Fibroblast of skin of right quadriceps (primary cell): ENCODE measurements around the gene KRT38.

Source experiments
- DNase-seq: peaks from one replicate; pipeline ENCODE4 v3.0.0-alpha.2; 2013

The KRT38 gene

GRCh38 chr17:41440531-41441033 is at the start of gene KRT38:
Gene KRT38, minus strand, starts transcription at chr17:41440983. Its CDS starts 62 bp downstream, at chr17:41440921.
- no peak for DNase-seq

- no peak for DNase-seq
Observed at GRCh38 chr17:41489531-41489930, 48.7 kb upstream of the KRT38 start, which contains the start of gene KRT36. Gene KRT36, minus strand, starts transcription at chr17:41489910. Its CDS starts 46 bp downstream, at chr17:41489864.

GRCh38 chr17:41486809-41487530 is 46.2 kb upstream of the KRT38 start:
- no peak for DNase-seq

GRCh38 chr17:41486316-41486715 is 45.5 kb upstream of the KRT38 start:
- DNase-seq: no peak

- DNase-seq: no peak
Observed at GRCh38 chr17:41484920-41485904, 44.4 kb upstream of the KRT38 start.

GRCh38 chr17:41483991-41484826 is 43.4 kb upstream of the KRT38 start:
- no peak for DNase-seq

- DNase-seq: no peak
Observed at GRCh38 chr17:41483531-41483930, 42.7 kb upstream of the KRT38 start.

GRCh38 chr17:41481036-41481435 is 40.3 kb upstream of the KRT38 start, which contains the start of gene KRT35:
Gene KRT35, minus strand, starts transcription at chr17:41481151. Its CDS starts 54 bp downstream, at chr17:41481097.
- no peak for DNase-seq

GRCh38 chr17:41480581-41480980 is 39.8 kb upstream of the KRT38 start:
- no peak for DNase-seq

GRCh38 chr17:41480136-41480535 is 39.4 kb upstream of the KRT38 start:
- DNase-seq: no peak

- DNase-seq: no peak
Observed at GRCh38 chr17:41478237-41478636, 37.5 kb upstream of the KRT38 start.

GRCh38 chr17:41476866-41477815 is 36.4 kb upstream of the KRT38 start:
- no peak for DNase-seq

- DNase-seq: no peak
Observed at GRCh38 chr17:41475421-41475820, 34.6 kb upstream of the KRT38 start.

GRCh38 chr17:41474863-41475262 is 34.1 kb upstream of the KRT38 start:
- no peak for DNase-seq

- no peak for DNase-seq
Observed at GRCh38 chr17:41468346-41468745, 27.6 kb upstream of the KRT38 start.

GRCh38 chr17:41467561-41467960 is 26.8 kb upstream of the KRT38 start:
- no peak for DNase-seq

GRCh38 chr17:41466988-41467387 is 26.2 kb upstream of the KRT38 start, which contains the start of gene KRT32:
Gene KRT32, minus strand, starts transcription at chr17:41467386. Its CDS starts 61 bp downstream, at chr17:41467325.
- DNase-seq: no peak

GRCh38 chr17:41464682-41465081 is 23.9 kb upstream of the KRT38 start:
- peak; percentile 92 for DNase-seq

- DNase-seq: no peak
Observed at GRCh38 chr17:41464173-41464572, 23.4 kb upstream of the KRT38 start.

GRCh38 chr17:41463746-41464145 is 23.0 kb upstream of the KRT38 start:
- no peak for DNase-seq

GRCh38 chr17:41462705-41463104 is 21.9 kb upstream of the KRT38 start:
- no peak for DNase-seq
